Measurements from ENCODE around the gene GNL3. TPM values are rescaled to one million over a fixed set of nuclear protein-coding genes. Genes with fewer than 3 reads are reported as not detected.
A peak's percentile ranks its signal among the peaks of the same experiment; 100 is the strongest.

Gene GNL3
- total and polyA plus RNA-seq, 4 donors: 26.5 to 82.2 (median 41.8) TPM

- Histone ChIP-seq H3K9ac (ENCODE audit: low read depth in 1 of 2, low read length in 2 of 2) (no peak overlapping the region), H3K36me3 (ENCODE audit: control insufficient read depth in 4 of 4, insufficient read depth in 3 of 4, low read depth in 1 of 4, low read length in 3 of 4) (peaks cover 15 to 56% (median 40%) of the 10 kb centered on the region in 4 donors), H3K27ac (ENCODE audit: low read depth in 1 of 2, low read length in 2 of 2) (no peak overlapping the region), H3K9me3 (ENCODE audit: control insufficient read depth in 4 of 4, low read length in 3 of 4) (no peaks in the 10 kb centered on the region), H3K4me3 (ENCODE audit: low read depth in 1 of 3, low read length in 3 of 3) (no peak overlapping the region), H3K27me3 (ENCODE audit: control insufficient read depth in 4 of 4, insufficient read depth in 4 of 4, low read length in 3 of 4) (no peaks in the 10 kb centered on the region), H3K4me1 (ENCODE audit: control insufficient read depth in 4 of 4, insufficient read depth in 4 of 4, low read length in 3 of 4) (peaks cover 0 to 14% (median 6%) of the 10 kb centered on the region in 4 donors)
- 96% methylated on average over 5 of the region's 5 CpGs for WGBS
- TF ChIP-seq CTCF (IDR thresholded peaks at IDR 0.05; ENCODE audit: low read depth, low read length, missing input control) (no peak), RXRA (IDR thresholded peaks at IDR 0.05) (no peak), JUND (IDR thresholded peaks at IDR 0.05) (no peak), EGR1 (IDR thresholded peaks at IDR 0.05; ENCODE audit: low read depth in 2 of 2) (no peak), GABPA (IDR thresholded peaks at IDR 0.05 in 1 of 2, conservative IDR thresholded peaks at IDR 0.05 in 1 of 2) (no peak), NR2F2 (IDR thresholded peaks at IDR 0.05) (no peak), FOXA2 (IDR thresholded peaks at IDR 0.05) (no peak), ATF3 (IDR thresholded peaks at IDR 0.05) (no peak), ZBTB33 (IDR thresholded peaks at IDR 0.05) (no peak)
- DNase-seq (ENCODE audit: low spot score): no peak
Observed at GRCh38 chr3:52743152-52743551, 57.3 kb downstream of the GNL3 start.

DNA sequence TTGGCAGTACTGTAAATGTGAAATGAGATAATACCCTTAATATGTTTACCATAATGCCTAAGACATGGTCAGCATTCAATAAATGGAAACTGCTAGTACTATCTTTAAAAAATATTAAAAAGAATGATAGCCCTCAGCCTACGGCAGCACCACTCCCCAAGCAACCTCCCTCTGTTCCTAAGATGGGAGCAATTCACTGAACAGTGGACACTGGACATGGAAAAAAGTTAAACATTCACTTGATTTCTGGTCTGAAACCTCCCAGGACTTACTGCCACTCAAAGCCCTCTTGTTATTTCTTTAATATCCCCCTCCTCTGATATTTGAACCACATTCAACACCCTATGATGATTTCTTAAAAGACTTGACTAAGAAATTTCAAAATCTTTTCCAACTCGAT is 57.9 kb downstream of the GNL3 start:
- no peak for DNase-seq (ENCODE audit: low spot score)
- 56% methylated on average over 2 of the region's 2 CpGs for WGBS
- no peaks in the 10 kb centered on the region for H3K9me3 ChIP-seq (ENCODE audit: control insufficient read depth in 4 of 4, low read length in 3 of 4)
- H3K9ac ChIP-seq (ENCODE audit: low read depth in 1 of 2, low read length in 2 of 2): no peak overlapping the region
- no peak overlapping the region for H3K4me3 ChIP-seq (ENCODE audit: low read depth in 1 of 3, low read length in 3 of 3)
- TF ChIP-seq YY1 (IDR thresholded peaks at IDR 0.05): peak; percentile 38
- TF ChIP-seq EGR1 (IDR thresholded peaks at IDR 0.05; ENCODE audit: low read depth in 2 of 2): no peak
- TF ChIP-seq HNF4A (conservative IDR thresholded peaks at IDR 0.05): peak in 1 of 2 donors; percentile 14
- no peaks in the 10 kb centered on the region for H3K27me3 ChIP-seq (ENCODE audit: control insufficient read depth in 4 of 4, insufficient read depth in 4 of 4, low read length in 3 of 4)
- H3K36me3 ChIP-seq (ENCODE audit: control insufficient read depth in 4 of 4, insufficient read depth in 3 of 4, low read depth in 1 of 4, low read length in 3 of 4): peaks cover 16 to 57% (median 44%) of the 10 kb centered on the region in 4 donors
- no peak overlapping the region for H3K27ac ChIP-seq (ENCODE audit: low read depth in 1 of 2, low read length in 2 of 2)
- peaks cover 0 to 14% (median 6%) of the 10 kb centered on the region in 4 donors for H3K4me1 ChIP-seq (ENCODE audit: control insufficient read depth in 4 of 4, insufficient read depth in 4 of 4, low read length in 3 of 4)

Small RNA genes within 50 kb of the gene (small RNA-seq; reads per million reads assigned to genes)
- gene AC006254.2 (not detected), gene RF00569 (2,280 reads per million, percentile 100 among the genes with 10 or more reads in this experiment), gene RF01183 (not detected), gene SNORD19 (not detected), gene SNORD19B (not detected), gene SNORD69 (2,223 reads per million, percentile 100 among the genes with 10 or more reads in this experiment)

Other genes starting within 250 kb of the GNL3 start
- 1 to 10 TPM in 1 of 2 donors, under 1 TPM in 1; 0.47 to 1.2 TPM for gene SEMA3G, start 240.9 kb upstream of the GNL3 start, total RNA-seq
- 1 to 10 TPM in 1 of 2 donors, under 1 TPM in 1; 0.49 to 1.0 TPM for gene SEMA3G, start 240.9 kb upstream of the GNL3 start, polyA plus RNA-seq
- gene TNNC1, start 232.0 kb upstream of the GNL3 start, total RNA-seq: under 1 TPM; 0.28 to 0.75 TPM
- gene TNNC1, start 232.0 kb upstream of the GNL3 start, polyA plus RNA-seq: under 1 TPM; 0.21 to 0.42 TPM
- gene NISCH, start 230.4 kb upstream of the GNL3 start, total RNA-seq: 10 to 100 TPM; 18.5 to 39.8 TPM
- 10 to 100 TPM; 10.8 to 16.7 TPM for gene NISCH, start 230.4 kb upstream of the GNL3 start, polyA plus RNA-seq
- gene STAB1, start 190.7 kb upstream of the GNL3 start, total RNA-seq: 100 to 1,000 TPM in 1 of 2 donors, 10 to 100 TPM in 1; 43.0 to 198 TPM
- 10 to 100 TPM; 42.0 to 99.9 TPM for gene STAB1, start 190.7 kb upstream of the GNL3 start, polyA plus RNA-seq
- gene NT5DC2, start 152.2 kb upstream of the GNL3 start, total RNA-seq: 10 to 100 TPM in 1 of 2 donors, 1 to 10 TPM in 1; 2.8 to 20.9 TPM
- 1 to 10 TPM; 3.0 to 3.2 TPM for gene NT5DC2, start 152.2 kb upstream of the GNL3 start, polyA plus RNA-seq
- gene UQCC5, start 149.4 kb upstream of the GNL3 start, total RNA-seq: 1 to 10 TPM; 3.3 to 8.5 TPM
- 10 to 100 TPM in 1 of 2 donors, 1 to 10 TPM in 1; 5.1 to 39.9 TPM for gene UQCC5, start 149.4 kb upstream of the GNL3 start, polyA plus RNA-seq
- 10 to 100 TPM; 57.7 to 65.7 TPM for gene PBRM1, start 119 bp upstream of the GNL3 start, total RNA-seq
- gene PBRM1, start 119 bp upstream of the GNL3 start, polyA plus RNA-seq: 10 to 100 TPM in 1 of 2 donors, 1 to 10 TPM in 1; 7.1 to 19.7 TPM
- 10 to 100 TPM; 33.3 to 77.9 TPM for gene GLT8D1, start 19.8 kb downstream of the GNL3 start, total RNA-seq
- 10 to 100 TPM; 53.2 to 60.3 TPM for gene GLT8D1, start 19.8 kb downstream of the GNL3 start, polyA plus RNA-seq
- 10 to 100 TPM; 42.3 to 65.9 TPM for gene SPCS1, start 20.1 kb downstream of the GNL3 start, total RNA-seq
- 100 to 1,000 TPM; 161 to 227 TPM for gene SPCS1, start 20.1 kb downstream of the GNL3 start, polyA plus RNA-seq
- gene NEK4, start 84.9 kb downstream of the GNL3 start, total RNA-seq: 10 to 100 TPM; 24.0 to 28.7 TPM
- gene NEK4, start 84.9 kb downstream of the GNL3 start, polyA plus RNA-seq: 1 to 10 TPM; 5.4 to 6.8 TPM
- 1,000 to 10,000 TPM; 1,022 to 1,400 TPM for gene ITIH1, start 91.6 kb downstream of the GNL3 start, total RNA-seq
- gene ITIH1, start 91.6 kb downstream of the GNL3 start, polyA plus RNA-seq: 1,000 to 10,000 TPM; 1,193 to 1,291 TPM
- gene ITIH3, start 108.8 kb downstream of the GNL3 start, total RNA-seq: 1,000 to 10,000 TPM in 1 of 2 donors, 100 to 1,000 TPM in 1; 507 to 1,075 TPM
- 1,000 to 10,000 TPM in 1 of 2 donors, 100 to 1,000 TPM in 1; 743 to 1,326 TPM for gene ITIH3, start 108.8 kb downstream of the GNL3 start, polyA plus RNA-seq
- gene ITIH4, start 144.6 kb downstream of the GNL3 start, total RNA-seq: 1,000 to 10,000 TPM in 1 of 2 donors, 100 to 1,000 TPM in 1; 447 to 2,000 TPM
- gene ITIH4, start 144.6 kb downstream of the GNL3 start, polyA plus RNA-seq: 1,000 to 10,000 TPM; 2,821 to 3,354 TPM
- gene MUSTN1, start 149.0 kb downstream of the GNL3 start, total RNA-seq: 10 to 100 TPM in 1 of 2 donors, under 1 TPM in 1; 0.25 to 12.1 TPM
- 1 to 10 TPM; 1.8 to 6.1 TPM for gene MUSTN1, start 149.0 kb downstream of the GNL3 start, polyA plus RNA-seq
- gene STIMATE, start 211.5 kb downstream of the GNL3 start, total RNA-seq: 10 to 100 TPM; 14.0 to 24.4 TPM
- 10 to 100 TPM; 18.6 to 23.1 TPM for gene STIMATE, start 211.5 kb downstream of the GNL3 start, polyA plus RNA-seq

All from liver (tissue), 10 donors.